Lower leg skin (tissue), 3 donors: ENCODE measurements around the gene RBKS.

Source experiments
- POLR2A ChIP-seq, 2 donors: fragments of 450-650 bp; IDR thresholded peaks; one replicate each; pipeline ENCODE4 v1.6.1; 2016 to 2017; ENCODE audit warnings: antibody characterized with exemption in 2 of 2, mild to moderate bottlenecking in 1 of 2, moderate library complexity in 1 of 2
- TF ChIP-seq, protein P1 (sequence below), 3 donors: fragments of 450-650 bp; IDR thresholded peaks; one replicate each; pipeline ENCODE4 v1.5.1; 2016; ENCODE audit warnings: antibody characterized with exemption in 3 of 3, mild to moderate bottlenecking in 3 of 3, moderate library complexity in 2 of 3

GRCh38 chr2:27856956-27857355, 33.2 kb downstream of the RBKS start:
- TF ChIP-seq, protein P1, sequence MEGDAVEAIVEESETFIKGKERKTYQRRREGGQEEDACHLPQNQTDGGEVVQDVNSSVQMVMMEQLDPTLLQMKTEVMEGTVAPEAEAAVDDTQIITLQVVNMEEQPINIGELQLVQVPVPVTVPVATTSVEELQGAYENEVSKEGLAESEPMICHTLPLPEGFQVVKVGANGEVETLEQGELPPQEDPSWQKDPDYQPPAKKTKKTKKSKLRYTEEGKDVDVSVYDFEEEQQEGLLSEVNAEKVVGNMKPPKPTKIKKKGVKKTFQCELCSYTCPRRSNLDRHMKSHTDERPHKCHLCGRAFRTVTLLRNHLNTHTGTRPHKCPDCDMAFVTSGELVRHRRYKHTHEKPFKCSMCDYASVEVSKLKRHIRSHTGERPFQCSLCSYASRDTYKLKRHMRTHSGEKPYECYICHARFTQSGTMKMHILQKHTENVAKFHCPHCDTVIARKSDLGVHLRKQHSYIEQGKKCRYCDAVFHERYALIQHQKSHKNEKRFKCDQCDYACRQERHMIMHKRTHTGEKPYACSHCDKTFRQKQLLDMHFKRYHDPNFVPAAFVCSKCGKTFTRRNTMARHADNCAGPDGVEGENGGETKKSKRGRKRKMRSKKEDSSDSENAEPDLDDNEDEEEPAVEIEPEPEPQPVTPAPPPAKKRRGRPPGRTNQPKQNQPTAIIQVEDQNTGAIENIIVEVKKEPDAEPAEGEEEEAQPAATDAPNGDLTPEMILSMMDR (IDR thresholded peaks at IDR 0.05): no peak
- TF ChIP-seq POLR2A (IDR thresholded peaks at IDR 0.05): no peak
